ENCODE measurements around the gene RPS4Y2. TPM values are rescaled to one million over a fixed set of nuclear protein-coding genes. Genes with fewer than 3 reads are reported as not detected.

RPS4Y2 gene
- total RNA-seq, 4 donors from 2014 or later, result not detected

- TF ChIP-seq CTCF (IDR thresholded peaks at IDR 0.05; ENCODE audit: low read depth), result no peak
These were observed 58.9 kb downstream of the RPS4Y2 start for GRCh38 chrY:20814794-20815193.

DNA sequence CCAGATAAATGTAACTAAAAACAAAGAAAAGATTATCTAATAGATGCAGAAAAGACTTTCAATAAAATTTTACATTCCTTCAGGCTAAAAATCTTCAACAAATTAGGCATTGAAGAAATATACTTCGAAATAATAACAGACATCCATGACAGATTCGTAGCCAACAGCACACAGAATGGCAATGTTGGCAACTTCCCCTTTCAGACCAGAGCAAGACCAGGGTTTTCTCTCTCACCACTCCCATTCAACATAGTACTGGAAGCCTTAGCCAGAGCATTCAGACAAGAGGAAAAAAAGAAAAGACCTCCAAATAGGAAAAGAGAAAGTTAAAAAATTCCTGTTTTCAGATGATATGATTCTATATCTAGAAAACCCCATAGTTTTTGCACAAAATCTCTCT, 61.2 kb downstream of the RPS4Y2 start:
- TF ChIP-seq CTCF (IDR thresholded peaks at IDR 0.05; ENCODE audit: low read depth), result no peak

Other genes with a start within 250 kb of the RPS4Y2 start
- gene EIF1AY, start 180.3 kb upstream of the RPS4Y2 start, total RNA-seq, result 10 to 100 TPM in 2 of 4 donors, not detected in 2; 24.0 to 33.3 TPM

All from subcutaneous adipose tissue (tissue), 4 donors.